ENCODE measurements around the gene SERPINB6.

- no peak for TF ChIP-seq CTCF (IDR thresholded peaks at IDR 0.05)
- no peak for TF ChIP-seq POLR2AphosphoS5 (IDR thresholded peaks at IDR 0.05; ENCODE audit: low read depth, low read length)
- TF ChIP-seq SIN3A (IDR thresholded peaks at IDR 0.05; ENCODE audit: borderline replicate concordance, insufficient read depth, low read depth, low read length), result no peak
- no peak for TF ChIP-seq REST (IDR thresholded peaks at IDR 0.05; ENCODE audit: insufficient read depth in 1 of 2, low read depth in 2 of 2, low read length in 1 of 2)
Observed at GRCh38 chr6:2935566-2936291, 35.6 kb downstream of the SERPINB6 start.
